Choroid plexus epithelial cell (primary cell): Measurements from ENCODE around the gene SMAD4.
"Not testable (repeated sequence)": the region's sequence is repeated elsewhere in the genome, so short reads cannot be mapped to it uniquely, and the experiment has no call there.

Experiments
- DNase-seq: peaks from one replicate; pipeline ENCODE4 v3.0.0-alpha.2; 2010; ENCODE audit warnings: low read depth
- H3K4me3 ChIP-seq: 2 replicates; pipeline ENCODE4 v1.5.1; 2011; ENCODE audit warnings: low read depth, mild to moderate bottlenecking, control low read depth, low read length, moderate library complexity
- CTCF ChIP-seq: conservative IDR thresholded peaks from 2 replicates; pipeline ENCODE4 v1.5.1; 2011; ENCODE audit warnings: low read depth, mild to moderate bottlenecking, control low read depth, inconsistent platforms, low read length, moderate library complexity

The SMAD4 gene

GRCh38 chr18:51092117-51092516 lies 62.1 kb downstream of the SMAD4 start:
- TF ChIP-seq CTCF: no peak
- DNase-seq: no peak
- H3K4me3 ChIP-seq: no peak overlapping the region

- DNase-seq, H3K4me3 ChIP-seq: not testable (repeated sequence)
These were observed 63.0 kb downstream of the SMAD4 start for GRCh38 chr18:51092967-51093366.

GRCh38 chr18:51097021-51097822 lies 67.2 kb downstream of the SMAD4 start:
- TF ChIP-seq CTCF: no peak
- no peak for DNase-seq

GRCh38 chr18:51098082-51098481 lies 68.1 kb downstream of the SMAD4 start:
- H3K4me3 ChIP-seq: no peak overlapping the region
- no peak for DNase-seq
- no peak for TF ChIP-seq CTCF

More at GRCh38 chr18:51097021-51097822, 67.2 kb downstream of the SMAD4 start:
- H3K4me3 ChIP-seq: no peak overlapping the region

GRCh38 chr18:51098513-51098912 lies 68.5 kb downstream of the SMAD4 start:
- H3K4me3 ChIP-seq: no peak overlapping the region
- no peak for TF ChIP-seq CTCF
- DNase-seq: no peak

- no peak overlapping the region for H3K4me3 ChIP-seq
- no peak for TF ChIP-seq CTCF
- DNase-seq: no peak
These were observed 70.5 kb downstream of the SMAD4 start for GRCh38 chr18:51100385-51101120.

- DNase-seq: no peak
- no peak overlapping the region for H3K4me3 ChIP-seq
- no peak for TF ChIP-seq CTCF
These were observed 77.1 kb downstream of the SMAD4 start for GRCh38 chr18:51107082-51107481.
